Smooth muscle cell (in vitro differentiated cells): ENCODE measurements around the gene OOSP1. TPM values are rescaled to one million over a fixed set of nuclear protein-coding genes. Genes with fewer than 3 reads are reported as not detected.

Experiments
- DNase-seq: peaks from one replicate; lab custom pipeline; 2025; ENCODE audit not compliant: unreplicated experiment; lab: John Stamatoyannopoulos, UW
- H2AFZ ChIP-seq: fragments of 200-600 bp; sonication (generic); 2 replicates; pipeline ENCODE4 v1.6.0; 2016; ENCODE audit warnings: antibody characterized with exemption, low read depth, mild to moderate bottlenecking
- H3F3A ChIP-seq: fragments of 200-600 bp; sonication (generic); 2 replicates; pipeline ENCODE4 v1.6.0; 2017; ENCODE audit warnings: antibody characterized with exemption, low read depth
- H3K27ac ChIP-seq: fragments of 200-600 bp; sonication (generic); 2 replicates; pipeline ENCODE4 v1.5.1; 2016; ENCODE audit warnings: low read depth, mild to moderate bottlenecking
- H3K27me3 ChIP-seq: fragments of 200-600 bp; sonication (generic); 2 replicates; pipeline ENCODE4 v1.6.1; 2016; ENCODE audit warnings: low read depth, mild to moderate bottlenecking
- H3K36me3 ChIP-seq: fragments of 200-600 bp; sonication (generic); 2 replicates; pipeline ENCODE4 v1.5.1; 2016; ENCODE audit warnings: low read depth
- H3K4me1 ChIP-seq: fragments of 200-600 bp; sonication (generic); 2 replicates; pipeline ENCODE4 v1.5.1; 2016; ENCODE audit warnings: low read depth
- H3K4me2 ChIP-seq: fragments of 200-600 bp; sonication (generic); 2 replicates; pipeline ENCODE4 v1.6.0; 2016; ENCODE audit warnings: mild to moderate bottlenecking
- H3K4me3 ChIP-seq: fragments of 200-600 bp; sonication (generic); 2 replicates; pipeline ENCODE4 v1.5.1; 2016; ENCODE audit warnings: mild to moderate bottlenecking
- H3K79me2 ChIP-seq: fragments of 200-600 bp; sonication (generic); 2 replicates; pipeline ENCODE4 v1.6.0; 2016; ENCODE audit warnings: low read depth, mild to moderate bottlenecking
- H3K9ac ChIP-seq: fragments of 200-600 bp; sonication (generic); 2 replicates; pipeline ENCODE4 v1.6.0; 2016; ENCODE audit warnings: low read depth
- H3K9me3 ChIP-seq: fragments of 200-600 bp; sonication (generic); replicated peaks from 2 replicates; pipeline ENCODE4 v1.5.1; 2016; ENCODE audit warnings: low read depth
- H4K20me1 ChIP-seq: fragments of 200-600 bp; sonication (generic); 2 replicates; pipeline ENCODE4 v1.6.0; 2016; ENCODE audit warnings: low read depth
- WGBS: methylation state at CpG from one replicate; pipeline ENCODE4 v1.1.7; 2016; ENCODE audit warnings: low lambda C conversion rate; 5-methylcytosine and 5-hydroxymethylcytosine counted together
- polyA plus RNA-seq: library from polyadenylated mRNA; unstranded; fragments of >200 nt; fragmentation: Nextera tagmentation; extraction: Ambion mirVana; gene quantifications from 2 replicates; pipeline ENCODE4 v1.2.1, GENCODE V29; 2016
- total RNA-seq: library from RNA; depleted of rRNA; stranded (reverse); fragments of >200 nt; gene quantifications from 2 replicates; pipeline ENCODE4 v1.2.3, GENCODE V29; 2014
- TF ChIP-seq, protein P1 (sequence below): fragments of 200-600 bp; sonication (generic); IDR thresholded peaks from 2 replicates; pipeline ENCODE4 v1.5.1; 2017; ENCODE audit warnings: borderline replicate concordance, mild to moderate bottlenecking, antibody characterized with exemption; ENCODE audit not compliant: insufficient read depth, poor library complexity, severe bottlenecking

The OOSP1 gene
- total and polyA plus RNA-seq, 2 experiments from 2014 or later: not detected

DNA sequence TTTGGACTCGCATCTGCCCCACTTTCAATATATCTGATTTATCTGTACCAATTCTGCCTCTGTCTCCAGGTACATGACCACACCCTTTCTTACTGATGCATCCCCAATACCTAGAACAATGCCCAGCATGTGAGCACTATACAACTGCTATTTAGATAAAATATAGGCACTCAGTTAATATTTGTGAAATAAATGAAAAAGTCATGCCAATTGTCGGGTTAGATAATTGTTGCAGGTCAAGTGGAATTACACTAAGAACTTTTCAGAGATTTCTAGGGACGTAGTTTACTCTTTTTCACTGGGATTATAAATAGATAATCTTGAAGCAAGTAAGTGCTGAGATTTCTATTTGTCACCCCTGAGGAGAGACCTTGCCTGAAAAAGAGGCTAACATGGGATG is 46.1 kb downstream of the OOSP1 start:
- H3K79me2 ChIP-seq: no peaks in the 10 kb centered on the region
- no peak overlapping the region for H3K4me2 ChIP-seq
- H3K27ac ChIP-seq: no peak overlapping the region
- no peaks in the 10 kb centered on the region for H4K20me1 ChIP-seq
- TF ChIP-seq, protein P1, sequence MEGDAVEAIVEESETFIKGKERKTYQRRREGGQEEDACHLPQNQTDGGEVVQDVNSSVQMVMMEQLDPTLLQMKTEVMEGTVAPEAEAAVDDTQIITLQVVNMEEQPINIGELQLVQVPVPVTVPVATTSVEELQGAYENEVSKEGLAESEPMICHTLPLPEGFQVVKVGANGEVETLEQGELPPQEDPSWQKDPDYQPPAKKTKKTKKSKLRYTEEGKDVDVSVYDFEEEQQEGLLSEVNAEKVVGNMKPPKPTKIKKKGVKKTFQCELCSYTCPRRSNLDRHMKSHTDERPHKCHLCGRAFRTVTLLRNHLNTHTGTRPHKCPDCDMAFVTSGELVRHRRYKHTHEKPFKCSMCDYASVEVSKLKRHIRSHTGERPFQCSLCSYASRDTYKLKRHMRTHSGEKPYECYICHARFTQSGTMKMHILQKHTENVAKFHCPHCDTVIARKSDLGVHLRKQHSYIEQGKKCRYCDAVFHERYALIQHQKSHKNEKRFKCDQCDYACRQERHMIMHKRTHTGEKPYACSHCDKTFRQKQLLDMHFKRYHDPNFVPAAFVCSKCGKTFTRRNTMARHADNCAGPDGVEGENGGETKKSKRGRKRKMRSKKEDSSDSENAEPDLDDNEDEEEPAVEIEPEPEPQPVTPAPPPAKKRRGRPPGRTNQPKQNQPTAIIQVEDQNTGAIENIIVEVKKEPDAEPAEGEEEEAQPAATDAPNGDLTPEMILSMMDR: no peak
- H3K4me3 ChIP-seq: no peak overlapping the region
- 68% methylated on average over 3 of the region's 3 CpGs for WGBS
- H3K9ac ChIP-seq: no peak overlapping the region
- no peaks in the 10 kb centered on the region for H3K4me1 ChIP-seq
- DNase-seq: no peak
- H2AFZ ChIP-seq: no peak overlapping the region
- no peaks in the 10 kb centered on the region for H3F3A ChIP-seq
- peaks cover 1% of the 10 kb centered on the region for H3K9me3 ChIP-seq
- H3K27me3 ChIP-seq: no peaks in the 10 kb centered on the region
- no peaks in the 10 kb centered on the region for H3K36me3 ChIP-seq

DNA sequence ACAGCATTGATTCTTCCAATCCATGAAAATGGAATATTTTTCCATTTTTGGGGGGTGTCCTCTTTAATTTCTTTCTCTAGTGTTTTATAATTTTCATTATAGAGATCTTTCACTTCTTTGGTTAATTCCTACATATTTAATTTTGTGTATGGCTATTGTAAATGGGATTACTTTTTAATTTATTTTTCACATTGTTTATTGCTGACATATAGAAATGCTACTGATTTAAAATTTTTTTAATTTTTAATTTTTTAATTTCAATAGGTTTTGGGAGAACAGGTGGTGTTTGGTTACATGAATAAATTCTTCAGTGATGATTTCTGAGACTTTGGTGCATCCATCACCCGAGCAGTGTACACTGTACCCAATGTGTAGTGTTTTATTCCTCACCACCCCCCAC is 52.2 kb downstream of the OOSP1 start:
- H3K27me3 ChIP-seq: no peaks in the 10 kb centered on the region
- WGBS: 62% methylated on average over 1 of the region's 1 CpG
- no peak for DNase-seq
- H3K4me1 ChIP-seq: no peaks in the 10 kb centered on the region
- no peak overlapping the region for H2AFZ ChIP-seq
- H3F3A ChIP-seq: no peaks in the 10 kb centered on the region
- H3K4me2 ChIP-seq: no peak overlapping the region
- no peak overlapping the region for H3K9ac ChIP-seq
- no peaks in the 10 kb centered on the region for H4K20me1 ChIP-seq
- no peaks in the 10 kb centered on the region for H3K79me2 ChIP-seq
- H3K4me3 ChIP-seq: no peak overlapping the region
- TF ChIP-seq, protein P1: no peak
- peaks cover 8% of the 10 kb centered on the region for H3K9me3 ChIP-seq
- H3K36me3 ChIP-seq: no peaks in the 10 kb centered on the region
- H3K27ac ChIP-seq: no peak overlapping the region

DNA sequence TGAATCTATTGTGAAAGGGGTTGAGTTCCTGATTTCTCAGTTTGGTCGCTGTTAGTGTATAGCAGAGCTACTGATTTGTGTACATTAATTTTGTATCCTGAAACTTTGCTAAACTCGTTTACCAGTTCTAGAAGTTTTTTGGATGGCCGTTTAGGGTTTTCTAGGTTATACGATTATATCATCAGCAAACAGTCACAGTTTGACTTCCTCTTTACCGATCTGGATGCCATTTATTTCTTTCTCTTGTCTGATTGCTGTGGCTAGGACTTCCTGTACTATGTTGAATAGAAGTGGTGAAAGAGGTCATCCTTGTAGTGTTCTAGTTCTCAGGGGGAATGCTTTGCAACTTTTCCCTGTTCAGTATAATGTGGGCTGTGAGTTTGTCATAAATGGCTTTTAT is 54.2 kb downstream of the OOSP1 start:
- no peak overlapping the region for H2AFZ ChIP-seq
- 72% methylated on average over 5 of the region's 5 CpGs for WGBS
- H3K4me2 ChIP-seq: no peak overlapping the region

DNA sequence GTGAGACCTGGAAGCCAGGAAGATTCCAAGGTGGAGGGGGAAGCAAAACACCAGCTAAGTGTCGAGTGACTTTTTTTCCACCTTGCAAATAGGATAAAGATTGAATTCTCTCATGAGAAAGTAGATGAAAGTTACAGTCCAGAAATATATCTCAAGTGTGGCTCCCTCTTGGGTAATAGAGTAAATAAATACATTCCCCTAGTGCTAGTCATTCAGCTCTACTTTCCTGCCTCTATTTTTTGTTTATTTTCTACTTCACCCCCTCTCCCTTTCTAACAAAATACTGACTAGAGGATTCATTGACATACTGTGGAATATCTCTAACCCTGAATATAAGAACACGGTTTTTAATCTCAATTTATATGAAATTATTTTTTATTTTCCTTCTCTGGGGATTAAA is 59.6 kb downstream of the OOSP1 start:
- no peaks in the 10 kb centered on the region for H3F3A ChIP-seq
- DNase-seq: no peak
- H3K9me3 ChIP-seq: no peaks in the 10 kb centered on the region

More for the DNA sequence above, 54.2 kb downstream of the OOSP1 start:
- Histone ChIP-seq H3K79me2 (no peaks in the 10 kb centered on the region), H3K4me3 (no peak overlapping the region), H3K27ac (no peak overlapping the region), H3K9ac (no peak overlapping the region), H3F3A (no peaks in the 10 kb centered on the region), H3K36me3 (no peaks in the 10 kb centered on the region), H4K20me1 (no peaks in the 10 kb centered on the region), H3K4me1 (no peaks in the 10 kb centered on the region), H3K27me3 (no peaks in the 10 kb centered on the region), H3K9me3 (peaks cover 8% of the 10 kb centered on the region)
- DNase-seq: no peak
- TF ChIP-seq, protein P1: no peak

More for the DNA sequence above, 59.6 kb downstream of the OOSP1 start:
- no peaks in the 10 kb centered on the region for H4K20me1 ChIP-seq
- no peaks in the 10 kb centered on the region for H3K36me3 ChIP-seq
- no peak overlapping the region for H3K27ac ChIP-seq
- H3K27me3 ChIP-seq: no peaks in the 10 kb centered on the region
- H3K9ac ChIP-seq: no peak overlapping the region
- no peaks in the 10 kb centered on the region for H3K4me1 ChIP-seq
- H3K4me2 ChIP-seq: no peak overlapping the region
- TF ChIP-seq, protein P1: no peak
- no peak overlapping the region for H2AFZ ChIP-seq
- H3K4me3 ChIP-seq: no peak overlapping the region
- H3K79me2 ChIP-seq: no peaks in the 10 kb centered on the region
- 49% methylated on average over 2 of the region's 2 CpGs for WGBS
